Panc1 (cell line): ENCODE measurements around the gene PSG7. TPM values are rescaled to one million over a fixed set of nuclear protein-coding genes. Genes with fewer than 3 reads are reported as not detected.
"Not testable (repeated sequence)": the region's sequence is repeated elsewhere in the genome, so short reads cannot be mapped to it uniquely, and the experiment has no call there.

Source experiments
- ATAC-seq: fragments of 200-7000 bp; cut with Tn5 transposase; 2 replicates; pipeline ENCODE4 v1.9.1; 2020; ENCODE audit warnings: mild to moderate bottlenecking, moderate library complexity
- BruUV-seq: library from RNA; stranded (reverse); fragments of 400-500 nt; replicated peaks from 2 replicates; lab custom pipeline; 2021; lab: Mats Ljungman, UMichigan
- CTCF ChIA-PET: fragments of 300-600 bp; sonication (Branson Sonifier 250); formaldehyde crosslinking; loops from one replicate; lab custom pipeline; 2022; ENCODE audit warnings: antibody characterized with exemption; lab: Charles Lee
- POLR2A ChIA-PET: fragments of 300-600 bp; sonication (Branson Sonifier 250); formaldehyde crosslinking; loops from one replicate; lab custom pipeline; 2022; ENCODE audit warnings: antibody characterized with exemption; lab: Charles Lee
- DNase-seq: peaks from one replicate; pipeline ENCODE4 v3.0.0-alpha.2; 2010; ENCODE audit warnings: low read depth, low spot score
- H3K27ac ChIP-seq: 2 replicates; pipeline ENCODE4 v1.5.1; 2011; ENCODE audit warnings: mild to moderate bottlenecking, low read length, inconsistent platforms
- H3K27me3 ChIP-seq: fragments of 200-500 bp; sonication (Bioruptor generic); 2 replicates; pipeline ENCODE4 v1.6.0; 2014; ENCODE audit warnings: low read length, inconsistent platforms; ENCODE audit not compliant: control insufficient read depth, insufficient read depth
- H3K36me3 ChIP-seq: fragments of 200-500 bp; sonication (Bioruptor generic); 2 replicates; pipeline ENCODE4 v1.5.1; 2014; ENCODE audit warnings: inconsistent platforms, mild to moderate bottlenecking, low read length, moderate library complexity; ENCODE audit not compliant: control insufficient read depth, insufficient read depth
- H3K4me1 ChIP-seq: 2 replicates; pipeline ENCODE4 v1.5.1; 2011; ENCODE audit warnings: inconsistent platforms, mild to moderate bottlenecking, low read length, moderate library complexity; ENCODE audit not compliant: control insufficient read depth, insufficient read depth
- H3K4me3 ChIP-seq, 2 experiments: 2 replicates each; pipeline ENCODE4 v1.5.1; 2011 to 2012; ENCODE audit warnings: low read depth in 2 of 2, low read length in 2 of 2, mild to moderate bottlenecking in 2 of 2, inconsistent platforms in 1 of 2, moderate library complexity in 1 of 2
- H3K9me3 ChIP-seq: fragments of 200-500 bp; sonication (Bioruptor generic); 2 replicates; pipeline ENCODE4 v1.5.1; 2014; ENCODE audit warnings: low read depth, mild to moderate bottlenecking, inconsistent platforms, low read length, moderate library complexity; ENCODE audit not compliant: control insufficient read depth, insufficient read depth
- CTCF ChIP-seq: fragments of 450-650 bp; IDR thresholded peaks from 2 replicates; pipeline ENCODE4 v1.5.1; 2017; ENCODE audit warnings: mild to moderate bottlenecking
- TCF7L2 ChIP-seq: IDR thresholded peaks from 2 replicates; pipeline ENCODE4 v1.6.1; 2011; ENCODE audit warnings: mild to moderate bottlenecking, low read depth, low read length, inconsistent platforms
- in situ Hi-C: cut with HindIII; loops from 2 replicates; pipeline ENCODE4 v1.10.0; 2016; ENCODE audit warnings: low sequenced_read_pairs, low pct_unique_long_range_greater_than_20kb
- intact Hi-C: fragments of 100-400 bp; cut with micrococcal nuclease; formaldehyde crosslinking; loops from one replicate; pipeline ENCODE4 v1.10.0; 2022; ENCODE audit not compliant: unreplicated experiment
- total RNA-seq: library from RNA; stranded (reverse); gene quantifications from one replicate; pipeline ENCODE4 v1.2.1, GENCODE V29; 2021; ENCODE audit not compliant: unreplicated experiment

The PSG7 gene
- total RNA-seq, 1 experiment from 2014 or later = not detected

- ChIA-PET POLR2A (no interaction called here), CTCF (interaction anchor here (0.6 kb wide), 1 partner anchor 924 kb away, joined by 7 read pairs; no protein-coding TSS in a partner anchor)
- TF ChIP-seq TCF7L2 (no peak), CTCF (peak; percentile 74)
- no peaks in the 10 kb centered on the region for H3K36me3 ChIP-seq
- DNase-seq (no peak), ATAC-seq (no peak)
- in situ Hi-C loops = no loop called here
- no peaks in the 10 kb centered on the region for H3K27me3 ChIP-seq
- H3K4me1 ChIP-seq = no peaks in the 10 kb centered on the region
- no peak overlapping the region for H3K27ac ChIP-seq
- no TSS peak for BruUV-seq
- no peak overlapping the region for H3K4me3 ChIP-seq
- intact Hi-C loops = no loop called here
- no peaks in the 10 kb centered on the region for H3K9me3 ChIP-seq
These were observed 5.3 kb upstream of the PSG7 start for GRCh38 chr19:42942187-42942789.

- POLR2A ChIA-PET, H3K27me3 ChIP-seq, CTCF ChIA-PET, intact Hi-C loops, DNase-seq, H3K36me3 ChIP-seq, H3K4me1 ChIP-seq, H3K9me3 ChIP-seq, H3K27ac ChIP-seq, BruUV-seq, ATAC-seq, in situ Hi-C loops, H3K4me3 ChIP-seq: not testable (repeated sequence)
These were observed 2.3 kb downstream of the PSG7 start for GRCh38 chr19:42934726-42935125.

- ATAC-seq, H3K27me3 ChIP-seq, CTCF ChIA-PET, intact Hi-C loops, POLR2A ChIA-PET, H3K27ac ChIP-seq, H3K9me3 ChIP-seq, H3K4me3 ChIP-seq, in situ Hi-C loops, H3K4me1 ChIP-seq, DNase-seq, BruUV-seq, H3K36me3 ChIP-seq: not testable (repeated sequence)
These were observed 2.8 kb downstream of the PSG7 start for GRCh38 chr19:42934183-42934582.

GRCh38 chr19:42933412-42933811, 3.6 kb downstream of the PSG7 start:
- DNase-seq, H3K36me3 ChIP-seq, BruUV-seq, CTCF ChIA-PET, H3K27me3 ChIP-seq, intact Hi-C loops, H3K4me3 ChIP-seq, in situ Hi-C loops, H3K9me3 ChIP-seq, H3K4me1 ChIP-seq, POLR2A ChIA-PET, ATAC-seq, H3K27ac ChIP-seq: not testable (repeated sequence)

- BruUV-seq, H3K27me3 ChIP-seq, ATAC-seq, H3K4me3 ChIP-seq, DNase-seq, in situ Hi-C loops, H3K27ac ChIP-seq, intact Hi-C loops, POLR2A ChIA-PET, H3K36me3 ChIP-seq, H3K4me1 ChIP-seq, CTCF ChIA-PET, H3K9me3 ChIP-seq: not testable (repeated sequence)
These were observed 4.4 kb downstream of the PSG7 start for GRCh38 chr19:42932485-42933101.
